UCSD-AML1 (cell line): ENCODE results near the gene FBLN1.

ENCODE experiments used
- DNase-seq: peaks from one replicate; lab custom pipeline; 2025; ENCODE audit not compliant: unreplicated experiment; lab: John Stamatoyannopoulos, UW

FBLN1 gene

GRCh38 chr22:45631841-45632238 is 129.2 kb downstream of the FBLN1 start:
- no peak for DNase-seq

- DNase-seq, result no peak
These were observed 130.3 kb downstream of the FBLN1 start for GRCh38 chr22:45632791-45633515.

GRCh38 chr22:45636683-45637082 is 134.0 kb downstream of the FBLN1 start:
- no peak for DNase-seq

- DNase-seq, result no peak
These were observed 135.5 kb downstream of the FBLN1 start for GRCh38 chr22:45638197-45638596.

- peak; percentile 63 for DNase-seq
These were observed 136.4 kb downstream of the FBLN1 start for GRCh38 chr22:45638834-45639746.

GRCh38 chr22:45639747-45640102 is 137.0 kb downstream of the FBLN1 start:
- DNase-seq, result peak; percentile 55

GRCh38 chr22:45640291-45640940 is 137.7 kb downstream of the FBLN1 start:
- peak; percentile 50 for DNase-seq

- DNase-seq, result no peak
These were observed 138.4 kb downstream of the FBLN1 start for GRCh38 chr22:45640941-45641621.

GRCh38 chr22:45642986-45643385 is 140.3 kb downstream of the FBLN1 start:
- no peak for DNase-seq

GRCh38 chr22:45644714-45645113 is 142.0 kb downstream of the FBLN1 start:
- no peak for DNase-seq

GRCh38 chr22:45645150-45645525 is 142.5 kb downstream of the FBLN1 start:
- no peak for DNase-seq

- DNase-seq, result peak; percentile 73
These were observed 143.1 kb downstream of the FBLN1 start for GRCh38 chr22:45645526-45646414.

GRCh38 chr22:45647532-45648225 is 145.0 kb downstream of the FBLN1 start:
- no peak for DNase-seq

- DNase-seq, result no peak
These were observed 145.8 kb downstream of the FBLN1 start for GRCh38 chr22:45648301-45649117.

GRCh38 chr22:45649809-45650208 is 147.1 kb downstream of the FBLN1 start:
- no peak for DNase-seq

GRCh38 chr22:45650721-45651120 is 148.0 kb downstream of the FBLN1 start:
- DNase-seq, result no peak
